Neural cell (in vitro differentiated cells): Measurements from ENCODE around the gene COL23A1. TPM values are rescaled to one million over a fixed set of nuclear protein-coding genes. Genes with fewer than 3 reads are reported as not detected.

ENCODE experiments used
- H2AFZ ChIP-seq: fragments of 200-600, 300-800 bp; sonication (generic), shearing (Covaris generic); 2 replicates; pipeline ENCODE4 v1.6.0; 2014; ENCODE audit warnings: low read depth, mild to moderate bottlenecking, antibody characterized with exemption, low read length, moderate library complexity
- H3F3A ChIP-seq: fragments of 200-600 bp; shearing (Covaris generic); 2 replicates; pipeline ENCODE4 v1.6.1; 2016; ENCODE audit warnings: mild to moderate bottlenecking, moderate library complexity, mixed read lengths, antibody characterized with exemption, low read length; ENCODE audit not compliant: insufficient read depth, poor library complexity, severe bottlenecking
- H3K27ac ChIP-seq: fragments of 200-600, 300-800 bp; sonication (generic), shearing (Covaris generic); 2 replicates; pipeline ENCODE4 v1.5.1; 2014; ENCODE audit warnings: mild to moderate bottlenecking, low read length, moderate library complexity
- H3K27me3 ChIP-seq: fragments of 300-800, 200-600 bp; sonication (generic), shearing (Covaris generic); 2 replicates; pipeline ENCODE4 v1.6.0; 2014; ENCODE audit warnings: mild to moderate bottlenecking, low read depth, low read length, moderate library complexity; ENCODE audit not compliant: insufficient read depth
- H3K36me3 ChIP-seq: fragments of 300-800, 200-600 bp; sonication (generic), shearing (Covaris generic); 2 replicates; pipeline ENCODE4 v1.5.1; 2014; ENCODE audit warnings: mild to moderate bottlenecking, antibody characterized with exemption, low read length, moderate library complexity; ENCODE audit not compliant: insufficient read depth
- H3K4me2 ChIP-seq: fragments of 300-800, 200-600 bp; sonication (generic), shearing (Covaris generic); 2 replicates; pipeline ENCODE4 v1.6.0; 2014; ENCODE audit warnings: mild to moderate bottlenecking, low read length
- H3K4me3 ChIP-seq: fragments of 300-800, 200-600 bp; sonication (generic), shearing (Covaris generic); 2 replicates; pipeline ENCODE4 v1.5.1; 2014; ENCODE audit warnings: mild to moderate bottlenecking, low read length, moderate library complexity
- H3K79me2 ChIP-seq: fragments of 200-600 bp; shearing (Covaris generic); replicated peaks from 2 replicates; pipeline ENCODE4 v1.6.0; 2014; ENCODE audit warnings: mild to moderate bottlenecking, low read length, moderate library complexity; ENCODE audit not compliant: insufficient read depth
- H3K9ac ChIP-seq: fragments of 300-800, 200-600 bp; sonication (generic), shearing (Covaris generic); 2 replicates; pipeline ENCODE4 v1.6.1; 2016; ENCODE audit warnings: mild to moderate bottlenecking, low read length, mixed read lengths
- H3K9me2 ChIP-seq: fragments of 200-600 bp; shearing (Covaris generic); 2 replicates; pipeline ENCODE4 v1.6.1; 2016; ENCODE audit warnings: mild to moderate bottlenecking, low read length, mixed read lengths; ENCODE audit not compliant: insufficient read depth
- H3K9me3 ChIP-seq: fragments of 200-600, 300-800 bp; sonication (generic), shearing (Covaris generic); 2 replicates; pipeline ENCODE4 v1.6.1; 2016; ENCODE audit warnings: mild to moderate bottlenecking, mixed run types, low read length, moderate library complexity, mixed read lengths
- H4K20me1 ChIP-seq: fragments of 200-600 bp; shearing (Covaris generic); 2 replicates; pipeline ENCODE4 v1.6.1; 2016; ENCODE audit warnings: mild to moderate bottlenecking, mixed run types; ENCODE audit not compliant: insufficient read depth
- EP300 ChIP-seq: fragments of 450-650 bp; conservative IDR thresholded peaks from 2 replicates; pipeline ENCODE4 v1.6.1; 2014; ENCODE audit warnings: antibody characterized with exemption, mild to moderate bottlenecking, moderate library complexity; ENCODE audit not compliant: poor library complexity, severe bottlenecking
- EZH2 ChIP-seq: fragments of 200-600, 300-800 bp; shearing (Covaris generic), sonication (generic); IDR thresholded peaks from 2 replicates; pipeline ENCODE4 v1.6.1; 2014; ENCODE audit warnings: antibody characterized with exemption, low read length, borderline replicate concordance, mild to moderate bottlenecking; ENCODE audit not compliant: insufficient read depth, poor library complexity, severe bottlenecking
- MXI1 ChIP-seq: fragments of 450-650 bp; conservative IDR thresholded peaks from 2 replicates; pipeline ENCODE4 v1.6.1; 2014; ENCODE audit warnings: antibody characterized with exemption, mild to moderate bottlenecking; ENCODE audit not compliant: poor library complexity, severe bottlenecking
- POLR2AphosphoS5 ChIP-seq: IDR thresholded peaks from 2 replicates; pipeline ENCODE4 v1.6.1; 2012
- RAD21 ChIP-seq: fragments of 450-650 bp; conservative IDR thresholded peaks from 2 replicates; pipeline ENCODE4 v1.6.1; 2014; ENCODE audit warnings: antibody characterized with exemption, mild to moderate bottlenecking, moderate library complexity
- SMC3 ChIP-seq: fragments of 450-650 bp; conservative IDR thresholded peaks from 2 replicates; pipeline ENCODE4 v1.6.1; 2014; ENCODE audit warnings: antibody characterized with exemption, mild to moderate bottlenecking, moderate library complexity; ENCODE audit not compliant: poor library complexity
- TAF1 ChIP-seq: IDR thresholded peaks from 2 replicates; pipeline ENCODE4 v1.6.1; 2012; ENCODE audit warnings: low read depth
- polyA plus RNA-seq: library from polyadenylated mRNA; depleted of rRNA; stranded (reverse); fragments of >200 nt; gene quantifications from 2 replicates; pipeline ENCODE4 v1.2.3, GENCODE V29; 2014
- TF ChIP-seq, protein P1 (sequence below): IDR thresholded peaks from 2 replicates; pipeline ENCODE4 v1.6.1; 2012; ENCODE audit warnings: borderline replicate concordance
- TF ChIP-seq, protein P2 (sequence below): fragments of 450-650 bp; IDR thresholded peaks from 2 replicates; pipeline ENCODE4 v1.5.1; 2014; ENCODE audit warnings: antibody characterized with exemption, mild to moderate bottlenecking, moderate library complexity; ENCODE audit not compliant: poor library complexity, severe bottlenecking

COL23A1 gene
- polyA plus RNA-seq, 1 donor from 2014 or later = not detected

DNA sequence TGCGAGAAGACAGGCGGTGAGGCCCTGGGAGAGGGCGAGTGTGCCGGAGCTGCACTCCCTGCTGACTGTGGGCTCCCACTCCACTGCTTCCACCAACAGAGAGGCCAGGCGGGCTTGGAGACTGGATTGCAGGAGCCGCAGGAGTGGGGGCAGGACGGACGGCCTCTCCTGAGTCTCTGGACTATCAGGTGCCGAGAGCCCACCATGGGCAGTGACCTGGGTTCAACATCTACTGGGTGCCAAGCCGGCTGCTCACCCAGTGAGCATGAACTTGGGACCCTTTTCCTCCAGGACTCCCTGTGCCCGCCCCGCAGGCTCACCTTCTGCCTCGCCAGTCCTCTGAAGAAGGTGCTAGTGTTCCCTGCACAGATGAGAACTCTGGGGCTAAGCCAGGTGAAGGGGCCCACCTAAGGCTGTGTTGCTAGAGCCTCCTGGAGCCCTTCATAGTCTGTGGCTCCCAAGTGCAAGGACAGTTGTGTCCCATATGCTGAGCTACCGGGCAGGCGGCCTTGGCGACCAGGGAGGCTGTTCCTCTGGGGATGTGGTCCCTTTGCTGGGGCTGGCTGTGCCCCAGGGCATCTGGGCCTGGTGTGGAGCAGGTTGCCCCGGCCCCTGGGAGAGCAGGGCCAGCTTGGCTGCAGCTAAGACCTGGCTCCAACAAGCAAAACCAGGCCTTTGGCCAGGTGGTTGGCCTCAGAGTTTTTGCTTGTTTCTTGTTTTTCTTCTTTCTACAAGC lies 279.9 kb downstream of the COL23A1 start:
- Histone ChIP-seq H3F3A (no peaks in the 10 kb centered on the region), H3K9me3 (no peaks in the 10 kb centered on the region), H3K36me3 (no peaks in the 10 kb centered on the region), H3K9ac (no peak overlapping the region), H3K4me2 (no peak overlapping the region), H2AFZ (no peak overlapping the region), H3K9me2 (no peaks in the 10 kb centered on the region), H4K20me1 (no peaks in the 10 kb centered on the region), H3K4me3 (no peak overlapping the region), H3K79me2 (no peaks in the 10 kb centered on the region), H3K27me3 (no peaks in the 10 kb centered on the region), H3K27ac (no peak overlapping the region)
- TF ChIP-seq POLR2AphosphoS5 (no peak), MXI1 (no peak), TAF1 (no peak), EP300 (no peak), RAD21 (no peak), SMC3 (no peak), EZH2 (no peak)
- TF ChIP-seq, protein P1, sequence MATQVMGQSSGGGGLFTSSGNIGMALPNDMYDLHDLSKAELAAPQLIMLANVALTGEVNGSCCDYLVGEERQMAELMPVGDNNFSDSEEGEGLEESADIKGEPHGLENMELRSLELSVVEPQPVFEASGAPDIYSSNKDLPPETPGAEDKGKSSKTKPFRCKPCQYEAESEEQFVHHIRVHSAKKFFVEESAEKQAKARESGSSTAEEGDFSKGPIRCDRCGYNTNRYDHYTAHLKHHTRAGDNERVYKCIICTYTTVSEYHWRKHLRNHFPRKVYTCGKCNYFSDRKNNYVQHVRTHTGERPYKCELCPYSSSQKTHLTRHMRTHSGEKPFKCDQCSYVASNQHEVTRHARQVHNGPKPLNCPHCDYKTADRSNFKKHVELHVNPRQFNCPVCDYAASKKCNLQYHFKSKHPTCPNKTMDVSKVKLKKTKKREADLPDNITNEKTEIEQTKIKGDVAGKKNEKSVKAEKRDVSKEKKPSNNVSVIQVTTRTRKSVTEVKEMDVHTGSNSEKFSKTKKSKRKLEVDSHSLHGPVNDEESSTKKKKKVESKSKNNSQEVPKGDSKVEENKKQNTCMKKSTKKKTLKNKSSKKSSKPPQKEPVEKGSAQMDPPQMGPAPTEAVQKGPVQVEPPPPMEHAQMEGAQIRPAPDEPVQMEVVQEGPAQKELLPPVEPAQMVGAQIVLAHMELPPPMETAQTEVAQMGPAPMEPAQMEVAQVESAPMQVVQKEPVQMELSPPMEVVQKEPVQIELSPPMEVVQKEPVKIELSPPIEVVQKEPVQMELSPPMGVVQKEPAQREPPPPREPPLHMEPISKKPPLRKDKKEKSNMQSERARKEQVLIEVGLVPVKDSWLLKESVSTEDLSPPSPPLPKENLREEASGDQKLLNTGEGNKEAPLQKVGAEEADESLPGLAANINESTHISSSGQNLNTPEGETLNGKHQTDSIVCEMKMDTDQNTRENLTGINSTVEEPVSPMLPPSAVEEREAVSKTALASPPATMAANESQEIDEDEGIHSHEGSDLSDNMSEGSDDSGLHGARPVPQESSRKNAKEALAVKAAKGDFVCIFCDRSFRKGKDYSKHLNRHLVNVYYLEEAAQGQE = no peak
- TF ChIP-seq, protein P2, sequence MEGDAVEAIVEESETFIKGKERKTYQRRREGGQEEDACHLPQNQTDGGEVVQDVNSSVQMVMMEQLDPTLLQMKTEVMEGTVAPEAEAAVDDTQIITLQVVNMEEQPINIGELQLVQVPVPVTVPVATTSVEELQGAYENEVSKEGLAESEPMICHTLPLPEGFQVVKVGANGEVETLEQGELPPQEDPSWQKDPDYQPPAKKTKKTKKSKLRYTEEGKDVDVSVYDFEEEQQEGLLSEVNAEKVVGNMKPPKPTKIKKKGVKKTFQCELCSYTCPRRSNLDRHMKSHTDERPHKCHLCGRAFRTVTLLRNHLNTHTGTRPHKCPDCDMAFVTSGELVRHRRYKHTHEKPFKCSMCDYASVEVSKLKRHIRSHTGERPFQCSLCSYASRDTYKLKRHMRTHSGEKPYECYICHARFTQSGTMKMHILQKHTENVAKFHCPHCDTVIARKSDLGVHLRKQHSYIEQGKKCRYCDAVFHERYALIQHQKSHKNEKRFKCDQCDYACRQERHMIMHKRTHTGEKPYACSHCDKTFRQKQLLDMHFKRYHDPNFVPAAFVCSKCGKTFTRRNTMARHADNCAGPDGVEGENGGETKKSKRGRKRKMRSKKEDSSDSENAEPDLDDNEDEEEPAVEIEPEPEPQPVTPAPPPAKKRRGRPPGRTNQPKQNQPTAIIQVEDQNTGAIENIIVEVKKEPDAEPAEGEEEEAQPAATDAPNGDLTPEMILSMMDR = no peak

DNA sequence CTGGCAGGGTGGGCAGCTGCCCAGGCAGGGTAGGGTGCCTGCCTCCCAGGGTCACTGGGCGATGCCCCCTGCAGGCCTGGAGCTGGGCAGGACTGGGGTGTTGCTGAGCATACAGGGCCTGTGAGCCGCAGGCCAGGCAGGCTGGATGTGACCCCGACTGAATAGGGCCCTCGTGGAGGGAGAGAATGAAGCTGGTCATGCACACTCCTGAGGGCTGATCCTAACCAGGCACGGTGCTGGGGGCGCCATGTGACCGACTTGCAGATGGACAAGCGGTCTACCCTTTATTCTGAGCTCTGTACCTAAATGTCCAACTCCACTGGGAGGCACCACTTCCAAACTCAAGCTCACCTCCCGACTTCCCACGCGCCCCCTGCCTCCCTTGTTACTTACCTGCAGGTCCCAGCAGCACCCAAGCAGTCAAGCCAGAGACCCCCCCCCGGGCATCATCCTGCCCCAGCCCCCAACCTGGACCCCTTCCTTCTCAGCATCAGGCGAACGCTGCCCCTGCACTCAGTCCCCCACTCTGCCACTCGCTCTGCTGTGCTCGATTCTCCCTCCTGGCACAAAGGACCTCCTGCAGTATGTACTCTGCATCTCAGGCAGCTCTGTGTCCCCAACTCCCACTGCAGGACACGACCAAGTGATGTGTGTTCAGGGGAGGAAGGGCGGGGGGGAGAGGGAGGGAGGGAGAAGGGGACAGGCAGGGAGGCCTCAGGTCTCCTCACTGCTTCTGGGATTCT lies 280.8 kb downstream of the COL23A1 start:
- H3K36me3 ChIP-seq = no peaks in the 10 kb centered on the region
- H3K4me2 ChIP-seq = no peak overlapping the region
- TF ChIP-seq MXI1 (no peak), EP300 (no peak), POLR2AphosphoS5 (no peak), SMC3 (no peak), RAD21 (no peak), EZH2 (no peak), TAF1 (no peak)
- TF ChIP-seq, protein P1 = no peak
- TF ChIP-seq, protein P2 = no peak
- no peaks in the 10 kb centered on the region for H3K27me3 ChIP-seq
- H3K9me3 ChIP-seq = no peaks in the 10 kb centered on the region
- no peaks in the 10 kb centered on the region for H3K79me2 ChIP-seq
- no peaks in the 10 kb centered on the region for H4K20me1 ChIP-seq
- H3K27ac ChIP-seq = no peak overlapping the region
- H3K9ac ChIP-seq = no peak overlapping the region
- no peak overlapping the region for H2AFZ ChIP-seq
- no peaks in the 10 kb centered on the region for H3F3A ChIP-seq
- H3K4me3 ChIP-seq = no peak overlapping the region
- no peaks in the 10 kb centered on the region for H3K9me2 ChIP-seq
